Endothelial cell (in vitro differentiated cells): ENCODE results near the gene AKR1C3. TPM values are rescaled to one million over a fixed set of nuclear protein-coding genes. Genes with fewer than 3 reads are reported as not detected.
"Not testable (repeated sequence)": the region's sequence is repeated elsewhere in the genome, so short reads cannot be mapped to it uniquely, and the experiment has no call there.

ENCODE experiments used
- DNase-seq: peaks from one replicate; pipeline ENCODE4 v3.0.0; 2021; ENCODE audit warnings: low spot score
- H3K27ac Mint-ChIP-seq: one replicate; pipeline ENCODE4 v1.8.0; 2021; ENCODE audit warnings: mixed read lengths, inconsistent platforms; ENCODE audit not compliant: unreplicated experiment
- H3K27me3 Mint-ChIP-seq: one replicate; pipeline ENCODE4 v1.8.0; 2021; ENCODE audit warnings: mild to moderate bottlenecking, moderate library complexity, mixed read lengths, inconsistent platforms; ENCODE audit not compliant: unreplicated experiment
- H3K36me3 Mint-ChIP-seq: one replicate; pipeline ENCODE4 v1.8.0; 2021; ENCODE audit warnings: mild to moderate bottlenecking, low read depth, mixed read lengths, inconsistent platforms; ENCODE audit not compliant: unreplicated experiment
- H3K4me1 Mint-ChIP-seq: one replicate; pipeline ENCODE4 v1.8.0; 2021; ENCODE audit warnings: mild to moderate bottlenecking, mixed read lengths, inconsistent platforms; ENCODE audit not compliant: unreplicated experiment
- H3K4me3 Mint-ChIP-seq: one replicate; pipeline ENCODE4 v1.8.0; 2021; ENCODE audit warnings: mild to moderate bottlenecking, mixed read lengths, inconsistent platforms; ENCODE audit not compliant: unreplicated experiment
- H3K9me3 Mint-ChIP-seq: one replicate; pipeline ENCODE4 v1.8.0; 2021; ENCODE audit warnings: mixed read lengths, inconsistent platforms; ENCODE audit not compliant: unreplicated experiment
- CTCF ChIP-seq: fragments of 200-600 bp; sonication (generic); IDR thresholded peaks from one replicate; pipeline ENCODE4 v1.5.0; 2021; ENCODE audit warnings: antibody characterized with exemption; ENCODE audit not compliant: unreplicated experiment
- total RNA-seq: library from RNA; stranded (reverse); fragmentation: NEBNext Ultra II Directional; extraction: Animal tissue kit (Norgen Biotek cat#: 25700); gene quantifications from one replicate; pipeline ENCODE4 v1.2.1, GENCODE V29; 2021; ENCODE audit not compliant: unreplicated experiment

The AKR1C3 gene
- total RNA-seq, 1 donor from 2014 or later = 2.8 TPM

GRCh38 chr10:5060791-5061190 lies 33.4 kb upstream of the AKR1C3 start:
- DNase-seq, H3K4me1 Mint-ChIP-seq, H3K27ac Mint-ChIP-seq, H3K36me3 Mint-ChIP-seq, H3K9me3 Mint-ChIP-seq, H3K27me3 Mint-ChIP-seq, H3K4me3 Mint-ChIP-seq: not testable (repeated sequence)

- no peaks in the 10 kb centered on the region for H3K36me3 Mint-ChIP-seq
- H3K27me3 Mint-ChIP-seq = no peaks in the 10 kb centered on the region
- no peak overlapping the region for H3K27ac Mint-ChIP-seq
- H3K4me3 Mint-ChIP-seq = no peak overlapping the region
- H3K9me3 Mint-ChIP-seq = peaks cover 3% of the 10 kb centered on the region
- no peak for TF ChIP-seq CTCF
- no peak for DNase-seq
- no peaks in the 10 kb centered on the region for H3K4me1 Mint-ChIP-seq
Observed at GRCh38 chr10:5064656-5065055, 29.6 kb upstream of the AKR1C3 start.

GRCh38 chr10:5068274-5068984 lies 25.8 kb upstream of the AKR1C3 start:
- Mint-ChIP-seq H3K4me1 (no peaks in the 10 kb centered on the region), H3K27me3 (peaks cover 1% of the 10 kb centered on the region), H3K27ac (no peak overlapping the region), H3K4me3 (no peak overlapping the region), H3K36me3 (no peaks in the 10 kb centered on the region), H3K9me3 (peaks cover 3% of the 10 kb centered on the region)
- no peak for DNase-seq
- no peak for TF ChIP-seq CTCF

GRCh38 chr10:5070648-5071410 lies 23.4 kb upstream of the AKR1C3 start:
- H3K36me3 Mint-ChIP-seq = no peaks in the 10 kb centered on the region
- H3K27me3 Mint-ChIP-seq = peaks cover 1% of the 10 kb centered on the region
- H3K27ac Mint-ChIP-seq = no peak overlapping the region
- H3K9me3 Mint-ChIP-seq = peaks cover 1% of the 10 kb centered on the region
- no peak for DNase-seq
- H3K4me1 Mint-ChIP-seq = no peaks in the 10 kb centered on the region
- no peak for TF ChIP-seq CTCF
- H3K4me3 Mint-ChIP-seq = no peak overlapping the region

- Mint-ChIP-seq H3K27me3 (peaks cover 1% of the 10 kb centered on the region), H3K27ac (no peak overlapping the region), H3K9me3 (no peaks in the 10 kb centered on the region), H3K4me3 (no peak overlapping the region), H3K36me3 (no peaks in the 10 kb centered on the region), H3K4me1 (no peaks in the 10 kb centered on the region)
- no peak for TF ChIP-seq CTCF
- no peak for DNase-seq
Observed at GRCh38 chr10:5071411-5072198, 22.6 kb upstream of the AKR1C3 start.
